ACHN (cell line): ENCODE data around the gene ARL8B.
"Not testable (repeated sequence)": the region's sequence is repeated elsewhere in the genome, so short reads cannot be mapped to it uniquely, and the experiment has no call there.

Experiments used
- DNase-seq: peaks from one replicate; pipeline ENCODE4 v3.0.0-alpha.2; 2015
- in situ Hi-C: cut with HindIII; loops from 2 replicates; pipeline ENCODE4 v1.10.0; 2017; ENCODE audit warnings: low sequenced_read_pairs, low pct_ligation_motif_present, low pct_unique_long_range_greater_than_20kb

The ARL8B gene

GRCh38 chr3:5122030-5122740 lies at the start of gene ARL8B:
ARL8B (plus strand) TSS chr3:5122292; CDS start chr3:5122466, 174 bp downstream.
- DNase-seq: peak; percentile 81
- in situ Hi-C loops: no loop called here

GRCh38 chr3:5073374-5074085 lies 48.6 kb upstream of the ARL8B start:
- in situ Hi-C loops: loop anchor here (25.0 kb wide), 1 partner anchor 361 kb away; no protein-coding TSS in a partner anchor
- no peak for DNase-seq

- in situ Hi-C loops: no loop called here
- no peak for DNase-seq
Observed at GRCh38 chr3:5078151-5078550, 43.9 kb upstream of the ARL8B start.

GRCh38 chr3:5079761-5080160 lies 42.3 kb upstream of the ARL8B start:
- DNase-seq: no peak
- in situ Hi-C loops: no loop called here

- no peak for DNase-seq
- in situ Hi-C loops: no loop called here
Observed at GRCh38 chr3:5080779-5081550, 41.1 kb upstream of the ARL8B start.

GRCh38 chr3:5081973-5082788 lies 39.9 kb upstream of the ARL8B start:
- in situ Hi-C loops, DNase-seq: not testable (repeated sequence)

- DNase-seq: no peak
- in situ Hi-C loops: no loop called here
Observed at GRCh38 chr3:5082789-5083115, 39.3 kb upstream of the ARL8B start.

- DNase-seq: no peak
- in situ Hi-C loops: no loop called here
Observed at GRCh38 chr3:5084224-5084623, 37.9 kb upstream of the ARL8B start.

- in situ Hi-C loops: no loop called here
Observed at GRCh38 chr3:5086708-5087107, 35.4 kb upstream of the ARL8B start.

GRCh38 chr3:5087209-5087608 lies 34.9 kb upstream of the ARL8B start:
- no peak for DNase-seq
- in situ Hi-C loops: no loop called here

More at GRCh38 chr3:5086708-5087107, 35.4 kb upstream of the ARL8B start:
- no peak for DNase-seq

GRCh38 chr3:5090197-5090596 lies 31.9 kb upstream of the ARL8B start:
- in situ Hi-C loops: no loop called here
- DNase-seq: no peak

- in situ Hi-C loops: no loop called here
- no peak for DNase-seq
Observed at GRCh38 chr3:5092018-5092417, 30.1 kb upstream of the ARL8B start.

- in situ Hi-C loops: no loop called here
Observed at GRCh38 chr3:5093731-5094130, 28.4 kb upstream of the ARL8B start.

GRCh38 chr3:5095886-5096285 lies 26.2 kb upstream of the ARL8B start:
- DNase-seq: no peak
- in situ Hi-C loops: no loop called here

More at GRCh38 chr3:5093731-5094130, 28.4 kb upstream of the ARL8B start:
- DNase-seq: no peak

- no peak for DNase-seq
- in situ Hi-C loops: no loop called here
Observed at GRCh38 chr3:5096336-5097008, 25.6 kb upstream of the ARL8B start.

- DNase-seq: no peak
- in situ Hi-C loops: no loop called here
Observed at GRCh38 chr3:5098346-5098745, 23.7 kb upstream of the ARL8B start.

- DNase-seq: no peak
- in situ Hi-C loops: no loop called here
Observed at GRCh38 chr3:5102532-5102931, 19.6 kb upstream of the ARL8B start.

GRCh38 chr3:5103743-5104142 lies 18.3 kb upstream of the ARL8B start:
- no peak for DNase-seq
- in situ Hi-C loops: no loop called here
